PC-9 (cell line): ENCODE data around the gene STRN4. TPM values are rescaled to one million over a fixed set of nuclear protein-coding genes. Genes with fewer than 3 reads are reported as not detected.
A peak's percentile ranks its signal among the peaks of the same experiment; 100 is the strongest.

Experiments used
- BruUV-seq: library from RNA; stranded (reverse); fragments of 400-500 nt; replicated peaks from 2 replicates; lab custom pipeline; 2021; lab: Mats Ljungman, UMichigan
- CTCF ChIA-PET: fragments of 300-600 bp; sonication (Branson Sonifier 250); formaldehyde crosslinking; loops from one replicate; lab custom pipeline; 2022; ENCODE audit warnings: antibody characterized with exemption; lab: Charles Lee
- POLR2A ChIA-PET: fragments of 300-600 bp; sonication (Branson Sonifier 250); formaldehyde crosslinking; loops from one replicate; lab custom pipeline; 2022; ENCODE audit warnings: antibody characterized with exemption; ENCODE audit not compliant: unreplicated experiment; lab: Charles Lee
- DNase-seq, 2 experiments: peaks; one replicate each; pipeline versions ENCODE4 v3.0.0 to v3.0.0-alpha.2; 2015 to 2022; ENCODE audit warnings: mixed read lengths in 1 of 2
- H2AFZ ChIP-seq: fragments of 200-600 bp; sonication (generic); 2 replicates; pipeline ENCODE4 v1.8.1; 2017; ENCODE audit warnings: antibody characterized with exemption
- H3F3A ChIP-seq: fragments of 200-600 bp; sonication (generic); 2 replicates; pipeline ENCODE4 v1.8.1; 2017; ENCODE audit warnings: antibody characterized with exemption, mild to moderate bottlenecking, low read depth; ENCODE audit not compliant: insufficient read depth
- H3K27ac ChIP-seq: fragments of 200-600 bp; sonication (generic); 2 replicates; pipeline ENCODE4 v1.6.1; 2016; ENCODE audit warnings: mixed run types
- H3K27me3 ChIP-seq: fragments of 200-600 bp; sonication (generic); 2 replicates; pipeline ENCODE4 v1.6.1; 2016; ENCODE audit warnings: low read depth, mixed run types; ENCODE audit not compliant: insufficient read depth
- H3K36me3 ChIP-seq: fragments of 200-600 bp; sonication (generic); 2 replicates; pipeline ENCODE4 v1.6.1; 2016; ENCODE audit warnings: low read depth, mixed run types
- H3K4me1 ChIP-seq: fragments of 200-600 bp; sonication (generic); replicated peaks from 2 replicates; pipeline ENCODE4 v1.6.1; 2016; ENCODE audit warnings: mixed run types; ENCODE audit not compliant: insufficient read depth
- H3K4me2 ChIP-seq: fragments of 200-600 bp; sonication (generic); 2 replicates; pipeline ENCODE4 v1.6.1; 2017; ENCODE audit warnings: mixed run types
- H3K4me3 ChIP-seq: fragments of 200-600 bp; sonication (generic); 2 replicates; pipeline ENCODE4 v1.6.1; 2016; ENCODE audit warnings: mixed run types
- H3K79me2 ChIP-seq: fragments of 200-600 bp; sonication (generic); 2 replicates; pipeline ENCODE4 v1.6.1; 2017; ENCODE audit warnings: low read depth, mixed run types
- H3K9me2 ChIP-seq: fragments of 200-600 bp; sonication (generic); 2 replicates; pipeline ENCODE4 v1.8.1; 2017; ENCODE audit warnings: mild to moderate bottlenecking; ENCODE audit not compliant: insufficient read depth
- H3K9me3 ChIP-seq: fragments of 200-600 bp; sonication (generic); 2 replicates; pipeline ENCODE4 v1.8.1; 2016; ENCODE audit warnings: low read depth; ENCODE audit not compliant: insufficient read depth
- H4K20me1 ChIP-seq: fragments of 200-600 bp; sonication (generic); 2 replicates; pipeline ENCODE4 v1.8.1; 2017; ENCODE audit not compliant: insufficient read depth
- EZH2 ChIP-seq: fragments of 200-600 bp; sonication (generic); IDR thresholded peaks from 2 replicates; pipeline ENCODE4 v1.8.0; 2017; ENCODE audit warnings: antibody characterized with exemption, low read depth
- intact Hi-C: fragments of 100-400 bp; cut with micrococcal nuclease; formaldehyde crosslinking; loops from one replicate; pipeline ENCODE4 v1.10.0; 2022; ENCODE audit not compliant: unreplicated experiment
- total RNA-seq: library from RNA; stranded (reverse); gene quantifications from 2 replicates; pipeline ENCODE4 v1.2.3, GENCODE V29; 2021
- TF ChIP-seq, protein P1 (sequence below): fragments of 200-600 bp; sonication (generic); conservative IDR thresholded peaks from 2 replicates; pipeline ENCODE4 v1.6.1; 2017; ENCODE audit warnings: mixed run types, antibody characterized with exemption, mild to moderate bottlenecking, moderate library complexity

The STRN4 gene
- total RNA-seq, 1 experiment from 2014 or later, result 93.3 TPM

DNA sequence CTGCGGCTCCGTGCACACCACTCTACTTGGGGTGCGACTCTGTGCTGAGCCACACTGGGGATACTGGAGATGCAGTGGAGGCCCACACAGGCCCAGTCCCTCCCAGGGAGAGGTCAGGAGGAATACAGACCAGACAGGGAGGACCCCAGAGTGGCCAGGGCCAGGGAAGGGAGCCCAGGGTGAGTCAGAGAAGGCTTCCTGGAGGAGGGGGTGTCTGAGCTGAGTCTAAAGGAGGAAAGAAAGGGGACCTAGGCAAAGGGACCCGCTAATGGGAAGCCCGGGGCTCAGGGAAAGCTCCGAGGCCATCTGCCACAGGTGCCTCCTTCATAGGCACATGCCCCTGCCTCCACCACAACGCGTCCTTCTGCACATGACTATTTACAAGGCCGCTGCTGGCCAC, 16.1 kb downstream of the STRN4 start:
- ChIA-PET CTCF (interaction anchor here (0.5 kb wide), 1 partner anchor 19 kb away, joined by 3 read pairs; no protein-coding TSS in a partner anchor), POLR2A (no interaction called here)
- peaks cover 51% of the 10 kb centered on the region for H3K4me1 ChIP-seq
- H3F3A ChIP-seq, result peaks cover 52% of the 10 kb centered on the region
- no peak for TF ChIP-seq EZH2
- TF ChIP-seq, protein P1, sequence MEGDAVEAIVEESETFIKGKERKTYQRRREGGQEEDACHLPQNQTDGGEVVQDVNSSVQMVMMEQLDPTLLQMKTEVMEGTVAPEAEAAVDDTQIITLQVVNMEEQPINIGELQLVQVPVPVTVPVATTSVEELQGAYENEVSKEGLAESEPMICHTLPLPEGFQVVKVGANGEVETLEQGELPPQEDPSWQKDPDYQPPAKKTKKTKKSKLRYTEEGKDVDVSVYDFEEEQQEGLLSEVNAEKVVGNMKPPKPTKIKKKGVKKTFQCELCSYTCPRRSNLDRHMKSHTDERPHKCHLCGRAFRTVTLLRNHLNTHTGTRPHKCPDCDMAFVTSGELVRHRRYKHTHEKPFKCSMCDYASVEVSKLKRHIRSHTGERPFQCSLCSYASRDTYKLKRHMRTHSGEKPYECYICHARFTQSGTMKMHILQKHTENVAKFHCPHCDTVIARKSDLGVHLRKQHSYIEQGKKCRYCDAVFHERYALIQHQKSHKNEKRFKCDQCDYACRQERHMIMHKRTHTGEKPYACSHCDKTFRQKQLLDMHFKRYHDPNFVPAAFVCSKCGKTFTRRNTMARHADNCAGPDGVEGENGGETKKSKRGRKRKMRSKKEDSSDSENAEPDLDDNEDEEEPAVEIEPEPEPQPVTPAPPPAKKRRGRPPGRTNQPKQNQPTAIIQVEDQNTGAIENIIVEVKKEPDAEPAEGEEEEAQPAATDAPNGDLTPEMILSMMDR, result no peak
- no peak for DNase-seq
- no TSS peak for BruUV-seq
- no peaks in the 10 kb centered on the region for H3K27me3 ChIP-seq
- intact Hi-C loops, result loop anchor here (5.0 kb wide), 1 partner anchor 57 kb away; the partner anchor contains the start of gene SLC1A5
- no peaks in the 10 kb centered on the region for H3K9me3 ChIP-seq
- H3K36me3 ChIP-seq, result peaks cover 45% of the 10 kb centered on the region
- H3K27ac ChIP-seq, result peak overlapping the region; percentile 83
- peaks cover 47% of the 10 kb centered on the region for H4K20me1 ChIP-seq
- H3K9me2 ChIP-seq, result no peaks in the 10 kb centered on the region
- peaks cover 47% of the 10 kb centered on the region for H3K79me2 ChIP-seq
- H3K4me3 ChIP-seq, result no peak overlapping the region
- no peak overlapping the region for H2AFZ ChIP-seq
- peak overlapping the region; percentile 72 for H3K4me2 ChIP-seq

DNA sequence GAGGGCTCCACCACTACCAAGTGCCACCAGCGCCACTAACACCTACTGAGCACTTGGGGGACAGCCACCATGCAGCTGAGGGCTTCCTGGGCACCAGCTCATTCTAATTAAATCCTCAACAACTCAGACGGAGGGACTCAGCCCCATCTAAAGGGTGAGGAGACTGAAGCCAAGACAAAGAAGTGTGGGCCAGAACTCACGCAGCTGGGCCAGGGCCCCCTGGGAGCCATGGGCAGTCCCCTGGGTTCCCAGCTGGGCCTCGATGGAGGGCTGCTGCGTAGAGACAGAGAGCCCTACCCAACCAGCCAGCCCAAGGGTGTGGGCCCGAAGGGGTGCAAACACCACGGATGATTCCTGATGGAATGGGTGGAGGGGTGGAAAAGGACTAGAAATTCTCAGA, 16.6 kb downstream of the STRN4 start:
- peaks cover 47% of the 10 kb centered on the region for H4K20me1 ChIP-seq
- H3K79me2 ChIP-seq, result peaks cover 47% of the 10 kb centered on the region
- peaks cover 47% of the 10 kb centered on the region for H3F3A ChIP-seq
- ChIA-PET POLR2A (no interaction called here), CTCF (interaction anchor here (0.6 kb wide), 1 partner anchor 130 kb away, joined by 4 read pairs; no protein-coding TSS in a partner anchor)
- peak overlapping the region; percentile 83; the same call in 1 of the 2 replicates for H3K27ac ChIP-seq
- no peaks in the 10 kb centered on the region for H3K9me3 ChIP-seq
- intact Hi-C loops, result loop anchor here (5.0 kb wide), 1 partner anchor 58 kb away; the partner anchor contains the start of gene SLC1A5
- no peak for TF ChIP-seq EZH2
- TF ChIP-seq, protein P1, result no peak
- peaks cover 45% of the 10 kb centered on the region for H3K36me3 ChIP-seq
- H3K9me2 ChIP-seq, result no peaks in the 10 kb centered on the region
- DNase-seq, result peak in 1 of 2 experiments; percentile 21
- no peak overlapping the region for H3K4me2 ChIP-seq
- no peak overlapping the region for H2AFZ ChIP-seq
- no peaks in the 10 kb centered on the region for H3K27me3 ChIP-seq
- peaks cover 46% of the 10 kb centered on the region for H3K4me1 ChIP-seq
- BruUV-seq, result no TSS peak
- H3K4me3 ChIP-seq, result no peak overlapping the region

DNA sequence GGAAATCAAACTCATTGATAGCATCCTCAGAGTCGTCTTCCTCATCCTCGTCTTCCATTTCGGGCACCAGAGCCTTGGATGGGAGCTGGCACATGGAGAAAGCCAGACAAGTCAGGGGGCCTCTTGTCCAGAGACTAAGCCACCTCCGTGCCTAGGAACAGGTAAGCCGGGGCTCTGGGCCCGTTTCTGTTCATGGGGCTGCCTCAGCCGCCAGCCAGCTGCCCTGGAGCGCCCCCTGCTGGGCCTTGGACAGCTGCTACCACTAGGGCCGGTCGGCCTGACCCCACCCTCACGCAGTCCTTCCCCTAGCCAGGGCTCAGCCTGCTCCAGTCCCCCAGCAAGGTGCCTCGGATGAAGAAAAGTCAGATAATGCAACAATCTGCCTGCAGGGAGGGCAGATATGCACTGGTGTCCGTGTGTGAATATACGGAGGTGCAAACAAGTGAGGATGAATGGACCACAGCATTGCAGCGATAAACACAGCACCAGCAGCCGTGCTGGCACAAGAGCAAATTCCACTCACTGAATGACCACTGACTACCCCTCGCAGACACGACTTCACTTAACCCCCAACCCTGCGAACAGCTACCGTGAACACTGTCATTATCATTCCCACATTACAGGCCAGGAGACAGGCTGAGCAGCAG, 17.4 kb downstream of the STRN4 start:
- no TSS peak for BruUV-seq
- Histone ChIP-seq H3K9me2 (no peaks in the 10 kb centered on the region), H3K79me2 (peaks cover 41% of the 10 kb centered on the region), H3K4me1 (peaks cover 37% of the 10 kb centered on the region), H3K9me3 (no peaks in the 10 kb centered on the region), H3K4me3 (no peak overlapping the region), H4K20me1 (peaks cover 41% of the 10 kb centered on the region), H3K27ac (no peak overlapping the region), H2AFZ (no peak overlapping the region), H3K36me3 (peaks cover 42% of the 10 kb centered on the region), H3K27me3 (no peaks in the 10 kb centered on the region), H3K4me2 (no peak overlapping the region), H3F3A (peaks cover 39% of the 10 kb centered on the region)
- TF ChIP-seq EZH2, result no peak
- TF ChIP-seq, protein P1, result peak; percentile 97
- intact Hi-C loops, result no loop called here
- peak in 1 of 2 experiments; percentile 45 for DNase-seq
- ChIA-PET CTCF (interaction anchor here (0.6 kb wide), 2 partner anchors 26 to 130 kb away, joined by 4 to 7 read pairs; no protein-coding TSS in a partner anchor), POLR2A (no interaction called here)
